HG02981 (cell line): ENCODE results near the gene NUP93.
"Not testable (repeated sequence)": the region's sequence is repeated elsewhere in the genome, so short reads cannot be mapped to it uniquely, and the experiment has no call there.

Experiments used
- ATAC-seq: cut with Tn5 transposase; IDR thresholded peaks from one replicate; pipeline ENCODE4 v1.9.1; 2021; ENCODE audit warnings: mild to moderate bottlenecking, moderate library complexity; ENCODE audit not compliant: unreplicated experiment

NUP93 gene

DNA sequence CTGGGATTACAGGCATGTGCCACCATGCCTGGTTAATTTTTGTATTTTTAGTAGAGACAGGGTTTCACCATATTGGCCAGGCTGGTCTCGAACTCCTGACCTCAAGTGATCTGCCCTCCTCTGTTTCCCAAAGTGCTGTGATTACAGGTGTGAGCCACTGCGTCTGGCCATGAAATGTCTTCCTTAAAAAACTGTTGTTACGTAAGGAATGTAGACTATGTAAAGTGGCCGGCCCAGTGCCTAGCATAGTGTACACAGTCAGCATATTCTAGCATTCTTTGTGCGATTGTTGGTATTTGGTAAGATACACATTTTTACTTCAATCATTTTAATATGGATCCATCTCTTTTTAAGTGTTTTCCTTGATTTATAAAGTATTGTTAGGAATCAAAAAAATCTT, 81.7 kb downstream of the NUP93 start:
- not testable (repeated sequence) for ATAC-seq

GRCh38 chr16:56812884-56813283, 83.0 kb downstream of the NUP93 start:
- no peak for ATAC-seq

- no peak for ATAC-seq
These were observed 84.9 kb downstream of the NUP93 start for GRCh38 chr16:56814537-56815432.

- ATAC-seq = no peak
These were observed 85.8 kb downstream of the NUP93 start for GRCh38 chr16:56815721-56816120.

DNA sequence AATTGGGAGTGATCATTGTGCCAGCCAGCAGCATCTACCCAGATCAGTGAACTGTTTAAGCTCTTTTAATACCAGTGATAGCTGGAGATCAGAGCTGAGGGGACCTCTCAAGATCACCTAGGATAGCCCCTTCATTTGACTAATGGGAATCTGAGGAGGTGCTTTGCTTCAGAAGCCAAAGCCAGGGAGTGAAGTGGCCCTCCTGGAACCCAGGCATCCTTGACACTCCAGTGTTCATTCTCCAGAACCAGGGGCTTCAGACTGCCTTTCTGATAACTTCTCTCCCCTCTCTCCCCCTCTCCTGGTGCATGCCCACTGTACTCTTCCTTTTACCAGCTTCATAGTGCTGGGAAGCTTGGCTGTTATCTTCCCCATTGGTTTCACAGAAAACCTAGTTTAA, 87.1 kb downstream of the NUP93 start:
- ATAC-seq = no peak

DNA sequence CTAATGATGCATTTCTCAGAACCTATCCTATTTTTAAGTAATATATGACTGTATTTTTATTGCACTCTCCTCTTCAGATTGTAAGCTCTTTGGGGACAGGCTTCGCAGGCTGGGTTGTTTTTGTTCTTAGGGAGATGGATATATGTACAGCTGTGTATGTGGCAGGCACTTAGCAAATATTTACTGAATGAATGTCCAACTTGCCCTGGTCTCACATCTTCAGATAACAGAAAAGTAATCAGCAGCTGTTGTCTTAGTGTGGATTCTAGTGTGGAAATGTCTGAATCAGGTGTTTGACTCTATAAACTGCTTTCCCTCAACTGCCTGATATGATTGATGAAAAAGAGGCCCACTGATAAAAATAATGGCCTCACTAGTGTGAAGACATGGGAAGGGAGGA, 88.0 kb downstream of the NUP93 start:
- ATAC-seq = no peak

GRCh38 chr16:56823081-56823733, 93.3 kb downstream of the NUP93 start:
- ATAC-seq = no peak

GRCh38 chr16:56824331-56824730, 94.4 kb downstream of the NUP93 start:
- ATAC-seq = no peak

DNA sequence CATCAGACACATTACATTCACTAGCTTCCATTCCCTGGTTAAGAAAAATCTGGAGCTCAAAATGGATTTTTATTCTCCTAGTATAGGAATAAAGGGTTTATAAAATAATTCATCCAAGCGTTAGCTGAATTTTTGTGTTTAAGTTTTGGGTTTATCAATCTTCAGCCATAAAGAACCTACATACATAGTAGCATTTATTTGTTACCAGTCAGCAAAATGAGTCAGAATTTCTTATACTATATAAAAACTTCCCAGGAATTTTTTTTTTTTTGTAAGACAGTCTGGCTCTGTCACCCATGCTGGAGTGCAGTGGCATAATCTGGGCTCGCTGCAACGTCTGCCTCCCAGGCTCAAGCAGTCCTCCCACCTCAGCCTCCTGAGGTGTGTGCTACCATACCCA, 94.9 kb downstream of the NUP93 start:
- ATAC-seq = no peak

GRCh38 chr16:56825826-56826225, 95.9 kb downstream of the NUP93 start:
- ATAC-seq = no peak

DNA sequence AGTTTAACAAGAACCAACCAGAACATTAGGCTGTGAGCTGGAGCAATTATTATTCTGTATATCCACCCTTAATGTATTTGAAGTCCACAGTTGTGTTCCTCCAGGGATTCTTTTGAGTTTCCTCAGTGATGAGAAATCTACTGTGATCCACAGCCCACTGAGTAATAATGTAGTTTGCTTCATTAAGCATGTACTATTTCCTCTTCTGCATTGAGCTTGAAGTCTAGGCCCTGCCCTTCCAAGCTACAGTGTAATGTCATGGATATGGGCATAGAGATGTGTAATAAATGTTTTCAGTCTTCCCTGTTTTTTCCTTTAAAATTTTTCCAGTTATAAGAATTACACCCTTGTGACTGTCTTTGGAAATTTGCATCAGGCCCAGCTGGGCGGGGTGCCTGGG, 98.7 kb downstream of the NUP93 start:
- ATAC-seq = no peak

DNA sequence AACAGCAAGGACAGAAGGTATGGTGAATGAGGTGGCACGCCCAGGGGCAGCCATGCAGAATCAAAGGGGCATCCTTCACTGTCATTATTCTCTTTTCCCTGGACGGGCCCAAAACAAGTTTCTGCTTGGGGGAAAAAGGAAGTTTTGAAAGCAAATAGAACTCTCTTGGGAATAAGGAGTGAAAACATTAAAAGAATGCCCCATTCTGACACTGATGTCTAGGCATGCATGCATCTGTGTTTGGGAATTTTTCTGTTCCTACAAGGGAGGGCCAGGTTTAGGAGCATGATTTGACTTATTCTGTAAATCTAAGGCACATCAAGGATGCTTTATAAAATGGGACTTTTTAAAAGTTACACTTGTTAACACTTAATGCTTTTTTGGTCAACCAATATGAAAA, 100.7 kb downstream of the NUP93 start:
- ATAC-seq = no peak

DNA sequence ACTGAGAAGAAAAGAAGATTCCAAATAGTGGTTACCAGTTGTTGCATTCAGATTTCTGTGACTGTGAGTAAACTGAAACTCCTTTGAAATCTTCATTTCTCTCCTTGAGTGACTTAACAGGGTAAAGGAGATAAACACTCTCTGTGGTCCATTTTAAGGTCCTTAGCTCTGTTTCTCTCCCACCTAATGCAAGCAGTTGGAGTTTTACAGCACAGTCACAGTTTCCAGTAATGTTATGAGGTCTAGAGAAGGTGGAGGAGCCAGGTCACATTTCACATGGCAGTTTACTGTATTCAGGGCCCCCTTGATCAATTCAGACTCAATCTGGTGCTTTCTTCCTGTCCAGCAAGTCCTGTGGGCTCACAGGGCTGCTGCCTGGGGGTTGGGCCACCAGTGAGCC, 102.8 kb downstream of the NUP93 start:
- ATAC-seq = no peak

DNA sequence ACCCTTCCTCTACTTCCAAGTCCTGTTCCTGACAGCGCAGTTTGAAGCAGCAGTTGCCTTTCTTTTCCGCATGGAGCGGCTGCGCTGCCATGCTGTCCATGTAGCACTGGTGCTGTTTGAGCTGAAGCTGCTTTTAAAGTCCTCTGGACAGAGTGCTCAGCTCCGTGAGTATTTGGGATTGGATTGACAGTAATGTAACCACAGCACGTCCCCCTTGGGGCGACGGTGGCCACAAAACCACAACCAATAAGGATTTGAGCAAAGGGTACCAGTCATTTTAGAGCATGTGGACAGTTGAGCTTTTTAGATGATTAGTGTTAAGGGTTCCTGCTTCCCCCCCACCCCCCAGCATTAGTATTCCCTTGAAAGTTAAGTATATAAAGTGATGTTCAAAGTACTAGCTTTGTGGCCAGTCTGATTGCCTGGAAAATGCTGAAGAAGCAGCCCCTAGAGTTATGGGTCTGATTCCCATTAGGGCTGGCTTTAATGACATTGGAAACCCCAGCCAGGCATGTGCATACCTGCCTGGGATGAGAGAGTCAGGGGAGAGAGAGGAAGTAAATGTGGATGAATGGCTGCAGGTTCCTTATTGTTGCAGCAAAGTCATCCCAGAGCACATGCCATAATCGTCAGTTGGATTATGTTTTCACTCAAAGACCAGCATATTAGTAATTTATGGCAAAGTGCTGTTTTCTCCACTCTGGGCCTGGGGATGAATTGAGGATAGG, 103.5 kb downstream of the NUP93 start:
- ATAC-seq = no peak

DNA sequence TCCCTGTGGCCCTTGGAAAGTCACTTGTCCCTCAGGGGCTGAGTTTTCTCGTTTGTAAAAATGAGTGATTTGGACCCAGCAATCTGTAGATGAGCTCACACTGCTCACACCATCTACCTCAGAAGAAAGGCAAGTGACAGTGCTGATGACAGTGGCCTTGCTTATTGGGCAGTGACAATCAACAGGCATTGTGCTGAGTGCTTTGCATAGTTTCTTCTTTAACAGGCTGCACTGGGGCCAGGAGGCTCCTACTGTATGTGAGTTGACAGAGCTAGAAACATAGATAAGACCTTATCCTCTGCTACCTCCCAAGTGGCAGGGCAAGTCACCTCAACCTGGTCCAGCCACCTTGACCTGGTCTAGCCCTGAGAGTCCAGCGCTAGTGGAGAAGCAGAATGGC, 105.4 kb downstream of the NUP93 start:
- ATAC-seq = no peak

DNA sequence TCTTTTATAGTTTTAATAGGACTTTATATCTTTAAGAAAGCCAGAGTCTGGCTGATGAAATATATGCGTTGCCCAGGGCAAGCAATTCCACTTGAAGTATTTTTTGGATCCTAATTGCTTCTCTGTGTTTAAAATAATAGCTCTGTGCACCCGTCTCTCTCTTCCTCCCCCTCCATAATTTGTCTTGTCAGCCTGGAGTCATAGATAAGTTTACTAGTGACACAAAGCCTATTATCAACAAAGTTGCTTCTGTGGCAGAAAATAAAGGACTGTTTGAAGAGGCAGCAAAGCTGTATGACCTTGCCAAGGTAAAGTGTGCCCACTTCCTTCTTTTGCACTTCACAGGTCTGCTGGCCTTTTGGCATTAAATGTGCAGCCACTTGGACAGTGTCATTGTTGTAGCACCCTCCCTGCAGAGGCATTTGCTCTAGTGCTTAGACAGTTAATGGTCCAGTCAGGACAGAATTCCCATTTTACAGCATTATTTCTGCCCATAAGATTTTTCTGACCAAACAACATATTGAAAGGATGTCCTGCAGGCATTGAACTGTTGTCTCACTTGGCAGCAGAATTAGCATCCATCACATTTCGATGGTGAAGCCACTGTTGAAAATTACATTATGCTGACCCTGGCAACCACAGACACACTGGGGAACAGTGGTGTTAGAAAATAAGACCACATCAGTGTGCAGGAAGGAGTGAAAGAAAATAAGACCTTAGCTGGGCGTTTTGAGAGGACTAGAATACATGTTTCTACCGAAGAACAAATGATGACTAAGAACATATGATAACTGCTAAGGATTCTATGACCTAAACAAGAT, 106.7 kb downstream of the NUP93 start:
- ATAC-seq = no peak

GRCh38 chr16:56838622-56839337, 108.9 kb downstream of the NUP93 start:
- ATAC-seq = no peak

DNA sequence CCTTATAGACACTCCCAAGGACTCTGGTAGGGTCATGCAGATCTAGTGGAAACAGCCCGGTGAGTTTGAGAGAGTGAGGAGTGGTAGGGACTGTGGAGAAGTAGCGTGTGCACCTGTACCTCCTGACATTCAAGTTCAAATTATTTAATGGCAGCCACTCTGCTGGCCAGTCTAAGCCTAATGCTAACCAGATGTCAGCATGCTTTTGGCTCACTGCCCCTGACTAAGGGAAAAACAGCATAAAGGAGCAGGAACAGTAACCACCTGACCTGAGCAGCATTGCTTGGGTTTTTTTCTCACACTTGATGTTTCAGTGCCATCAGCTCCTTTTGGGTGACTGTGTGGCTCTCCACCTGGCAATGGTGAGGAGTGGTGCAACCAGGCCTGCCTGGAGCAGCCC, 111.3 kb downstream of the NUP93 start:
- no peak for ATAC-seq

DNA sequence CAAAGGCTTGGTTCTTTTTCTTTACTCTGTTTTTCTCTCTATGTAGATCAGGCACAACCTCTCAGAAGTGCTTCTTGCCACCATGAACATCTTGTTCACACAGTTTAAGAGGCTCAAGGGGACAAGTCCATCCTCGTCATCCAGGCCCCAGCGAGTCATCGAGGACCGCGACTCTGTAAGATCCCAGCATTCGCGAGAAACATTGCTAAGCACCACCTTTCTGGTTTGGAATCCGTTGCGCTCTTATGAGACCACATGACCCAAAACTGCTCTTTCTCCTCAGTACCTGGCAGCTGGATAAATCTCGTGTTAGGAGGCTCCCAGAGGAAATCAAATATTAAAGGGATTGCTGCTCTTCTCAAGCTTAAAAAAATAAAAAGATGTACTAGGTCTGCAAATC, 111.7 kb downstream of the NUP93 start:
- no peak for ATAC-seq

DNA sequence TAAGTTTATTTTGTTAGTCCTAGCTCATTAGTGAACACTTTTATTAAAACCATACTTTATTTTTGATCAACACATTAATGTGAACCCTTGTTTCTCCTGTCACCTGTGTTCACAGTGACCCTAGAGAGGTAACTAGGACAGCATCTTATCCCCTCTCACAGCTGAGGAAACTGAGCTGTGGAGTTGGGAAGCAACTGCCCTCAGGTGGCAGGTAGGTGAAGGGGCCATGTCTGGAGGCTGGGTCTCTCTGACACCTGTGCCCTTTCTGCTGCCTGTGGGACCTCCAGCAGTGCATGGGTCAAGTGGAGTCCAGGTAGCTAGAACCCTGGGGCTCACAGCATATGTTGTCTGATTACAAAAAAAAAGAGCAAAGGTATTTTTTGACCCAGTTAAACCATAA, 112.2 kb downstream of the NUP93 start:
- no peak for ATAC-seq
